Endothelial cell (in vitro differentiated cells): Measurements from ENCODE around the gene TNXB. TPM values are rescaled to one million over a fixed set of nuclear protein-coding genes. Genes with fewer than 3 reads are reported as not detected.
"Not testable (repeated sequence)": the region's sequence is repeated elsewhere in the genome, so short reads cannot be mapped to it uniquely, and the experiment has no call there.

Experiments used
- DNase-seq: peaks from one replicate; pipeline ENCODE4 v3.0.0; 2021; ENCODE audit warnings: low spot score
- H3K27ac Mint-ChIP-seq: one replicate; pipeline ENCODE4 v1.8.0; 2021; ENCODE audit warnings: mixed read lengths, inconsistent platforms; ENCODE audit not compliant: unreplicated experiment
- H3K27me3 Mint-ChIP-seq: one replicate; pipeline ENCODE4 v1.8.0; 2021; ENCODE audit warnings: mild to moderate bottlenecking, moderate library complexity, mixed read lengths, inconsistent platforms; ENCODE audit not compliant: unreplicated experiment
- H3K36me3 Mint-ChIP-seq: one replicate; pipeline ENCODE4 v1.8.0; 2021; ENCODE audit warnings: mild to moderate bottlenecking, low read depth, mixed read lengths, inconsistent platforms; ENCODE audit not compliant: unreplicated experiment
- H3K4me1 Mint-ChIP-seq: one replicate; pipeline ENCODE4 v1.8.0; 2021; ENCODE audit warnings: mild to moderate bottlenecking, mixed read lengths, inconsistent platforms; ENCODE audit not compliant: unreplicated experiment
- H3K4me3 Mint-ChIP-seq: one replicate; pipeline ENCODE4 v1.8.0; 2021; ENCODE audit warnings: mild to moderate bottlenecking, mixed read lengths, inconsistent platforms; ENCODE audit not compliant: unreplicated experiment
- H3K9me3 Mint-ChIP-seq: one replicate; pipeline ENCODE4 v1.8.0; 2021; ENCODE audit warnings: mixed read lengths, inconsistent platforms; ENCODE audit not compliant: unreplicated experiment
- CTCF ChIP-seq: fragments of 200-600 bp; sonication (generic); IDR thresholded peaks from one replicate; pipeline ENCODE4 v1.5.0; 2021; ENCODE audit warnings: antibody characterized with exemption; ENCODE audit not compliant: unreplicated experiment
- total RNA-seq: library from RNA; stranded (reverse); fragmentation: NEBNext Ultra II Directional; extraction: Animal tissue kit (Norgen Biotek cat#: 25700); gene quantifications from one replicate; pipeline ENCODE4 v1.2.1, GENCODE V29; 2021; ENCODE audit not compliant: unreplicated experiment

Gene TNXB
- total RNA-seq, 1 donor from 2014 or later = 7.5 TPM

- H3K36me3 Mint-ChIP-seq = no peaks in the 10 kb centered on the region
- H3K27me3 Mint-ChIP-seq = peaks cover 11% of the 10 kb centered on the region
- H3K9me3 Mint-ChIP-seq = no peaks in the 10 kb centered on the region
- H3K27ac Mint-ChIP-seq = no peak overlapping the region
- no peak overlapping the region for H3K4me3 Mint-ChIP-seq
- peak; percentile 40 for DNase-seq
- peaks cover 17% of the 10 kb centered on the region for H3K4me1 Mint-ChIP-seq
- no peak for TF ChIP-seq CTCF
These were observed 3.7 kb downstream of the TNXB start for GRCh38 chr6:32105433-32105832.

GRCh38 chr6:32102255-32102654 lies 6.9 kb downstream of the TNXB start:
- H3K27me3 Mint-ChIP-seq = peaks cover 6% of the 10 kb centered on the region
- no peaks in the 10 kb centered on the region for H3K36me3 Mint-ChIP-seq
- no peak overlapping the region for H3K4me3 Mint-ChIP-seq
- TF ChIP-seq CTCF = no peak
- H3K4me1 Mint-ChIP-seq = no peaks in the 10 kb centered on the region
- no peak for DNase-seq
- no peaks in the 10 kb centered on the region for H3K9me3 Mint-ChIP-seq
- no peak overlapping the region for H3K27ac Mint-ChIP-seq

- H3K36me3 Mint-ChIP-seq, H3K4me3 Mint-ChIP-seq, H3K9me3 Mint-ChIP-seq, H3K4me1 Mint-ChIP-seq, H3K27me3 Mint-ChIP-seq, DNase-seq, H3K27ac Mint-ChIP-seq: not testable (repeated sequence)
These were observed 8.9 kb downstream of the TNXB start for GRCh38 chr6:32100251-32100650.

GRCh38 chr6:32097364-32097763 lies 11.8 kb downstream of the TNXB start:
- DNase-seq = no peak
- no peaks in the 10 kb centered on the region for H3K9me3 Mint-ChIP-seq
- H3K36me3 Mint-ChIP-seq = no peaks in the 10 kb centered on the region
- H3K4me3 Mint-ChIP-seq = no peak overlapping the region
- no peak for TF ChIP-seq CTCF
- peaks cover 3% of the 10 kb centered on the region for H3K27me3 Mint-ChIP-seq
- H3K27ac Mint-ChIP-seq = no peak overlapping the region
- no peaks in the 10 kb centered on the region for H3K4me1 Mint-ChIP-seq

- Mint-ChIP-seq H3K9me3 (no peaks in the 10 kb centered on the region), H3K4me3 (no peak overlapping the region), H3K27me3 (peaks cover 3% of the 10 kb centered on the region), H3K27ac (no peak overlapping the region), H3K36me3 (no peaks in the 10 kb centered on the region), H3K4me1 (no peaks in the 10 kb centered on the region)
- no peak for DNase-seq
- TF ChIP-seq CTCF = no peak
These were observed 12.5 kb downstream of the TNXB start for GRCh38 chr6:32096394-32097258.
